Breast epithelium (tissue), 4 donors: Measurements from ENCODE around the gene ZBTB44. TPM values are rescaled to one million over a fixed set of nuclear protein-coding genes. Genes with fewer than 3 reads are reported as not detected.
"Not testable (repeated sequence)": the region's sequence is repeated elsewhere in the genome, so short reads cannot be mapped to it uniquely, and the experiment has no call there.

ENCODE experiments used
- DNase-seq, 2 donors: peaks; one replicate each; pipeline ENCODE4 v3.0.0-alpha.2; 2019; ENCODE audit warnings: low spot score in 2 of 2
- H3K27ac ChIP-seq, 2 donors: fragments of 200-600 bp; sonication (generic) in 1 of 2; one replicate each; pipeline ENCODE4 v1.5.1; 2016 to 2019; ENCODE audit warnings: mild to moderate bottlenecking in 1 of 2
- H3K27me3 ChIP-seq, 2 donors: fragments of 200-600 bp; sonication (generic) in 1 of 2; one replicate each; pipeline versions ENCODE4 v1.5.1 to v1.6.0; 2017 to 2019; ENCODE audit warnings: control low read depth in 1 of 2, mild to moderate bottlenecking in 1 of 2
- H3K36me3 ChIP-seq: fragments of 200-600 bp; one replicate; pipeline ENCODE4 v1.5.1; 2019
- H3K4me1 ChIP-seq, 2 donors: fragments of 200-600 bp; sonication (generic); one replicate each; pipeline ENCODE4 v1.5.1; 2016 to 2019; ENCODE audit warnings: control low read depth in 1 of 2
- H3K4me3 ChIP-seq, 3 donors: fragments of 200-600 bp; sonication (generic); 1 replicate in 2 of 3; 2 replicates in 1 of 3; pipeline ENCODE4 v1.5.1; 2016 to 2019; ENCODE audit warnings: mild to moderate bottlenecking in 3 of 3, moderate library complexity in 2 of 3
- H3K9me3 ChIP-seq, 2 donors: fragments of 200-600 bp; sonication (generic) in 1 of 2; one replicate each; pipeline ENCODE4 v1.5.1; 2016 to 2019; ENCODE audit warnings: control low read depth in 1 of 2
- CTCF ChIP-seq, 3 donors: fragments of 450-650 bp; IDR thresholded peaks; one replicate each; pipeline ENCODE4 v1.5.1; 2016 to 2017; ENCODE audit warnings: antibody characterized with exemption in 3 of 3, mild to moderate bottlenecking in 3 of 3, moderate library complexity in 3 of 3
- POLR2A ChIP-seq: fragments of 450-650 bp; IDR thresholded peaks from one replicate; pipeline ENCODE4 v1.6.1; 2016; ENCODE audit warnings: antibody characterized with exemption, mild to moderate bottlenecking, moderate library complexity
- POLR2AphosphoS5 ChIP-seq, 3 donors: sonication (generic); formaldehyde crosslinking; IDR thresholded peaks; one replicate each; pipeline ENCODE4 v1.6.1; 2017; ENCODE audit warnings: antibody characterized with exemption in 3 of 3
- intact Hi-C: fragments of 100-400 bp; cut with DNase I; formaldehyde crosslinking; loops from one replicate; pipeline ENCODE4 v1.15.1; 2023; ENCODE audit warnings: low total_unique reads
- total RNA-seq, 3 donors: library from RNA; depleted of rRNA; stranded (reverse); fragments of >200 nt; gene quantifications; one replicate each; pipeline ENCODE4 v1.1.0, GENCODE V29; 2016

Gene ZBTB44
- total RNA-seq, 3 donors from 2014 or later, result 73.8 to 111 (median 107) TPM

DNA sequence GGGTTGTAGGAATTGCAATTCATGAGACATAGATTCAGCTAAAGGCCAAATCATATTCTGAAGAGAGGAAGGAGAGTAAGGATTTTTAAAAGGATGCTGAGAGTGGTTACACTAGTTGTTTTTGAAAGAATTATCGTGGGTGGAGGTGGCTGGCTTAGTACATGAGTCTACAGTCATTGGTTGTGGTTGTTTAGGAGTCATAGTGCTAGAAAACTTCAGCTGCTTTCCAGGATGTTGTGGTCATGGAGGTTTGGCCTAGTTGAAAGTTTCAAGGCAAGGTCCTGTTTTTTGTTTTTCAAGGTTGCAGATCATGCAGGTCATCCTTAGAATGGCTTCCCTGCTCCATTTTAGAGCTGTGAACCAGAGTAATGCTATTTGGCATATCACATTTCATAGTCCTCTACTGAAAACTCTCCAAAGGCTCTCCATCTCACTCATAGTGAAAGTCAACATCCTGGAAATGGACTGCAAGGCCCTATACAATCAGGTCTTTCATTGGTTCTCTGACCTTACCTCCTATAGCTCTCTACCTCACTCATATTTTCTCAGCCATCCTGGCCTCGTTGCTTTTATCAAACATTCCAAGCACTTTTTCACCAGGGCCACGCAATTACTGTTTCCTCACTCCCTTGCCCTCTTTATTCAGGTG lies 26.1 kb upstream of the ZBTB44 start:
- no peaks in the 10 kb centered on the region for H3K27me3 ChIP-seq
- H3K9me3 ChIP-seq, result peaks cover 0 to 19% of the 10 kb centered on the region in 2 donors
- H3K4me3 ChIP-seq, result no peak overlapping the region
- TF ChIP-seq POLR2AphosphoS5 (IDR thresholded peaks at IDR 0.05) (no peak), POLR2A (no peak), CTCF (IDR thresholded peaks at IDR 0.05) (no peak)
- H3K4me1 ChIP-seq, result no peaks in the 10 kb centered on the region
- DNase-seq, result no peak
- intact Hi-C loops, result no loop called here
- H3K36me3 ChIP-seq, result no peaks in the 10 kb centered on the region
- no peak overlapping the region for H3K27ac ChIP-seq

DNA sequence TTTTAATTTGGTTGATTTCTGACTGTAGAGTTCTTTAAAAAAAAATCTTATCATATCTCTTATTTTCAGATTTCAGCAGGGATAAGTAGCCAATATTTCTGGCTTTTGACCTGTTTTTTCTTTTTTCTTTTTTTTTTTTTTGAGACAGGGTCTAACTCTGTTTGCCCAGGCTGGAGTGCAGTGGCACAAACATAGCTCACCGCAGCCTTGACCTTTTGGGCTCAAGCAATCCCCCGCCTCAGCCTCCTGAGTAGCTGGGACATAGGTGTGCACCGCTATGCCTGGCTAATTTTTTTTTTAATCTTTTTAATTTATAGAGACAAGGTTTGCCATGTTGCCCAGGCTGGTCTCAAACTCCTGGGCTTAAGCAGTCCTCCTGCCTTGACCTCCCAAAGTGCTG lies 23.9 kb upstream of the ZBTB44 start:
- no peaks in the 10 kb centered on the region for H3K4me1 ChIP-seq
- H3K9me3 ChIP-seq, result peaks cover 0 to 9% of the 10 kb centered on the region in 2 donors
- no peaks in the 10 kb centered on the region for H3K36me3 ChIP-seq
- TF ChIP-seq POLR2AphosphoS5 (IDR thresholded peaks at IDR 0.05) (no peak), POLR2A (no peak), CTCF (IDR thresholded peaks at IDR 0.05) (no peak)
- H3K27ac ChIP-seq, result no peak overlapping the region
- intact Hi-C loops, result no loop called here
- H3K4me3 ChIP-seq, result no peak overlapping the region
- DNase-seq, result no peak
- H3K27me3 ChIP-seq, result no peaks in the 10 kb centered on the region

DNA sequence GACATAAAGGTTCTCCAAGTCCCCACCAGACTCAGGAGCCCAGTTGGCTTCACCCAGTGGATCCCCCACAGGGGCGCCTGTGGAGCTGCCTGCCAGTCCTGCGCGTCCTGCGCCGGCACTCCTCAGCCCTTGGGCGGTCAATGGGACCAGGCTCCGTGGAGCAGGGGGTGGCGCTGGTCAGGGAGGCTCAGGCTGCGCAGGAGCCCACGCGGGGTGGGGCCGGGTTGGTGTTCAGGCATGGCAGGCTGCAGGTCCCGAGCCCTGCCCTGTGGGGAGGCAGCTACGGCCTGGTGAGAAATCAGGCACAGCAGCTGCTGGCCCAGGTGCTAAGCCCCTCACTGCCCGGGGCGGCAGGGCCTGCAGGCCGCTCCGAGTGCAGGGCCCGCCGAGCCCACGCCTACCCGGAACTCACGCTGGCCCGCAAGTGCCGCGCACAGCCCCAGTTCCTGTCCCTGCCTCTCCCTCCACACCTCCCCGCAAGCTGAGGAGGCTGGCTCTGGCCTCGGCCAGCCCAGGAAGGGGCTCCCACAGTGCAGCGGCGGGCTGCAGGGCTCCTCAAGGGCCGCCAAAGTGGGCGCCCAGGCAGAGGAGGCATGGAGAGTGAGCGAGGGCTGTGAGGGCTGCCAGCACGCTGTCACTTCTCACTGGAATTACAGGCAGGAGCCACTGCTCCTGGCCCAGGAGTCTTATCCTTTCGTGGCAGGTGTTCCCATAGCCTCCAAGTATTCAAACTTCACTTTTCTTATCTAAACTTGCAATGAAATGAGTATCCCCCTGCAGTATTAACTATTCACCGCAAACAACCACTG lies 22.8 kb upstream of the ZBTB44 start:
- Histone ChIP-seq H3K4me3 (no peak overlapping the region), H3K36me3 (no peaks in the 10 kb centered on the region), H3K27me3 (no peaks in the 10 kb centered on the region), H3K27ac (no peak overlapping the region), H3K4me1 (no peaks in the 10 kb centered on the region), H3K9me3 (peaks cover 0 to 9% of the 10 kb centered on the region in 2 donors)
- no peak for TF ChIP-seq POLR2AphosphoS5 (IDR thresholded peaks at IDR 0.05)
- no peak for DNase-seq
- intact Hi-C loops, result no loop called here

- H3K9me3 ChIP-seq, H3K27ac ChIP-seq, H3K36me3 ChIP-seq, DNase-seq, H3K4me1 ChIP-seq, H3K4me3 ChIP-seq, intact Hi-C loops, H3K27me3 ChIP-seq: not testable (repeated sequence)
Measured at GRCh38 chr11:130331397-130331796, 16.7 kb upstream of the ZBTB44 start.

- no peak overlapping the region for H3K4me3 ChIP-seq
- no peak overlapping the region for H3K27ac ChIP-seq
- TF ChIP-seq POLR2AphosphoS5 (IDR thresholded peaks at IDR 0.05) (no peak), POLR2A (no peak), CTCF (IDR thresholded peaks at IDR 0.05) (no peak)
- intact Hi-C loops, result no loop called here
- H3K4me1 ChIP-seq, result no peaks in the 10 kb centered on the region
- no peaks in the 10 kb centered on the region for H3K36me3 ChIP-seq
- H3K9me3 ChIP-seq, result no peaks in the 10 kb centered on the region
- no peaks in the 10 kb centered on the region for H3K27me3 ChIP-seq
- no peak for DNase-seq
Measured at GRCh38 chr11:130330101-130330684, 15.5 kb upstream of the ZBTB44 start.

GRCh38 chr11:130328420-130328819 lies 13.7 kb upstream of the ZBTB44 start:
- Histone ChIP-seq H3K9me3 (no peaks in the 10 kb centered on the region), H3K27ac (no peak overlapping the region), H3K4me3 (no peak overlapping the region), H3K36me3 (no peaks in the 10 kb centered on the region), H3K27me3 (no peaks in the 10 kb centered on the region), H3K4me1 (no peaks in the 10 kb centered on the region)
- no peak for TF ChIP-seq CTCF (IDR thresholded peaks at IDR 0.05)
- no peak for TF ChIP-seq POLR2AphosphoS5 (IDR thresholded peaks at IDR 0.05)
- no peak for TF ChIP-seq POLR2A
- DNase-seq, result no peak
- intact Hi-C loops, result no loop called here
